ENCODE data around the gene C6orf89. TPM values are rescaled to one million over a fixed set of nuclear protein-coding genes. Genes with fewer than 3 reads are reported as not detected.

C6orf89 gene
- total and polyA plus RNA-seq, 4 donors: 42.6 to 69.5 (median 50.4) TPM

- no peak overlapping the region for H3K4me3 ChIP-seq (ENCODE audit: low read depth, low read length)
- no peaks in the 10 kb centered on the region for H3K9me3 ChIP-seq (ENCODE audit: control insufficient read depth, insufficient read depth, low read length)
- WGBS (ENCODE audit: insufficient coverage): 100% methylated on average over 3 of the region's 4 CpGs
- no peaks in the 10 kb centered on the region for H3K27me3 ChIP-seq (ENCODE audit: control insufficient read depth, insufficient read depth, low read length)
- peaks cover 55% of the 10 kb centered on the region for H3K36me3 ChIP-seq (ENCODE audit: control insufficient read depth, insufficient read depth, low read length)
- no peak for DNase-seq (ENCODE audit: low read depth in 4 of 6, low spot score in 6 of 6)
- peak overlapping the region; percentile 65 for H3K27ac ChIP-seq (ENCODE audit: low read depth, low read length)
- peaks cover 3% of the 10 kb centered on the region for H3K4me1 ChIP-seq (ENCODE audit: control insufficient read depth, insufficient read depth, low read length)
These were observed 29.8 kb downstream of the C6orf89 start for GRCh38 chr6:36915599-36915998.

GRCh38 chr6:36916126-36916525 is 30.4 kb downstream of the C6orf89 start:
- Histone ChIP-seq H3K9me3 (ENCODE audit: control insufficient read depth, insufficient read depth, low read length) (no peaks in the 10 kb centered on the region), H3K4me3 (ENCODE audit: low read depth, low read length) (no peak overlapping the region), H3K36me3 (ENCODE audit: control insufficient read depth, insufficient read depth, low read length) (peaks cover 58% of the 10 kb centered on the region), H3K4me1 (ENCODE audit: control insufficient read depth, insufficient read depth, low read length) (peaks cover 3% of the 10 kb centered on the region), H3K27me3 (ENCODE audit: control insufficient read depth, insufficient read depth, low read length) (no peaks in the 10 kb centered on the region), H3K27ac (ENCODE audit: low read depth, low read length) (peak overlapping the region; percentile 65)
- no peak for DNase-seq (ENCODE audit: low read depth in 4 of 6, low spot score in 6 of 6)
- WGBS (ENCODE audit: insufficient coverage): 88% methylated on average over 1 of the region's 2 CpGs

- peak overlapping the region; percentile 76 for H3K27ac ChIP-seq (ENCODE audit: low read depth, low read length)
These were observed 31.9 kb downstream of the C6orf89 start for GRCh38 chr6:36917541-36918193.

GRCh38 chr6:36920049-36920448 is 34.3 kb downstream of the C6orf89 start:
- H3K36me3 ChIP-seq (ENCODE audit: control insufficient read depth, insufficient read depth, low read length): peaks cover 57% of the 10 kb centered on the region
- no peak overlapping the region for H3K27ac ChIP-seq (ENCODE audit: low read depth, low read length)
- no peaks in the 10 kb centered on the region for H3K9me3 ChIP-seq (ENCODE audit: control insufficient read depth, insufficient read depth, low read length)
- no peaks in the 10 kb centered on the region for H3K27me3 ChIP-seq (ENCODE audit: control insufficient read depth, insufficient read depth, low read length)
- no peak overlapping the region for H3K4me3 ChIP-seq (ENCODE audit: low read depth, low read length)
- 91% methylated on average over 3 of the region's 4 CpGs for WGBS (ENCODE audit: insufficient coverage)
- peaks cover 6% of the 10 kb centered on the region for H3K4me1 ChIP-seq (ENCODE audit: control insufficient read depth, insufficient read depth, low read length)
- DNase-seq (ENCODE audit: low read depth in 4 of 6, low spot score in 6 of 6): no peak

More at GRCh38 chr6:36917541-36918193, 31.9 kb downstream of the C6orf89 start:
- no peaks in the 10 kb centered on the region for H3K9me3 ChIP-seq (ENCODE audit: control insufficient read depth, insufficient read depth, low read length)
- H3K36me3 ChIP-seq (ENCODE audit: control insufficient read depth, insufficient read depth, low read length): peaks cover 59% of the 10 kb centered on the region
- DNase-seq (ENCODE audit: low read depth in 4 of 6, low spot score in 6 of 6): no peak
- WGBS (ENCODE audit: insufficient coverage): 90% methylated on average over 4 of the region's 10 CpGs
- H3K4me1 ChIP-seq (ENCODE audit: control insufficient read depth, insufficient read depth, low read length): peaks cover 3% of the 10 kb centered on the region
- no peaks in the 10 kb centered on the region for H3K27me3 ChIP-seq (ENCODE audit: control insufficient read depth, insufficient read depth, low read length)
- H3K4me3 ChIP-seq (ENCODE audit: low read depth, low read length): no peak overlapping the region

GRCh38 chr6:36920546-36920945 is 34.8 kb downstream of the C6orf89 start:
- no CpG with 5 or more reads among the region's 5 CpGs for WGBS (ENCODE audit: insufficient coverage)
- Histone ChIP-seq H3K36me3 (ENCODE audit: control insufficient read depth, insufficient read depth, low read length) (peaks cover 52% of the 10 kb centered on the region), H3K4me3 (ENCODE audit: low read depth, low read length) (no peak overlapping the region), H3K27ac (ENCODE audit: low read depth, low read length) (no peak overlapping the region), H3K27me3 (ENCODE audit: control insufficient read depth, insufficient read depth, low read length) (no peaks in the 10 kb centered on the region), H3K4me1 (ENCODE audit: control insufficient read depth, insufficient read depth, low read length) (peaks cover 6% of the 10 kb centered on the region), H3K9me3 (ENCODE audit: control insufficient read depth, insufficient read depth, low read length) (no peaks in the 10 kb centered on the region)
- no peak for DNase-seq (ENCODE audit: low read depth in 4 of 6, low spot score in 6 of 6)

GRCh38 chr6:36924131-36924530 is 38.4 kb downstream of the C6orf89 start:
- Histone ChIP-seq H3K27ac (ENCODE audit: low read depth, low read length) (peak overlapping the region; percentile 61), H3K27me3 (ENCODE audit: control insufficient read depth, insufficient read depth, low read length) (no peaks in the 10 kb centered on the region), H3K36me3 (ENCODE audit: control insufficient read depth, insufficient read depth, low read length) (peaks cover 34% of the 10 kb centered on the region), H3K9me3 (ENCODE audit: control insufficient read depth, insufficient read depth, low read length) (no peaks in the 10 kb centered on the region), H3K4me3 (ENCODE audit: low read depth, low read length) (no peak overlapping the region), H3K4me1 (ENCODE audit: control insufficient read depth, insufficient read depth, low read length) (peaks cover 6% of the 10 kb centered on the region)
- 77% methylated on average over 4 of the region's 4 CpGs for WGBS (ENCODE audit: insufficient coverage)
- DNase-seq (ENCODE audit: low read depth in 4 of 6, low spot score in 6 of 6): no peak

GRCh38 chr6:36924778-36925374 is 39.1 kb downstream of the C6orf89 start:
- no peak for DNase-seq (ENCODE audit: low read depth in 4 of 6, low spot score in 6 of 6)
- Histone ChIP-seq H3K9me3 (ENCODE audit: control insufficient read depth, insufficient read depth, low read length) (no peaks in the 10 kb centered on the region), H3K36me3 (ENCODE audit: control insufficient read depth, insufficient read depth, low read length) (peaks cover 31% of the 10 kb centered on the region), H3K27me3 (ENCODE audit: control insufficient read depth, insufficient read depth, low read length) (no peaks in the 10 kb centered on the region), H3K4me3 (ENCODE audit: low read depth, low read length) (no peak overlapping the region), H3K4me1 (ENCODE audit: control insufficient read depth, insufficient read depth, low read length) (peaks cover 6% of the 10 kb centered on the region), H3K27ac (ENCODE audit: low read depth, low read length) (peak overlapping the region; percentile 54)
- WGBS (ENCODE audit: insufficient coverage): 83% methylated on average over 1 of the region's 5 CpGs

GRCh38 chr6:36925809-36926208 is 40.1 kb downstream of the C6orf89 start:
- H3K4me3 ChIP-seq (ENCODE audit: low read depth, low read length): no peak overlapping the region
- no peaks in the 10 kb centered on the region for H3K27me3 ChIP-seq (ENCODE audit: control insufficient read depth, insufficient read depth, low read length)
- 100% methylated on average over 2 of the region's 4 CpGs for WGBS (ENCODE audit: insufficient coverage)
- no peaks in the 10 kb centered on the region for H3K9me3 ChIP-seq (ENCODE audit: control insufficient read depth, insufficient read depth, low read length)
- H3K27ac ChIP-seq (ENCODE audit: low read depth, low read length): peak overlapping the region; percentile 54
- H3K4me1 ChIP-seq (ENCODE audit: control insufficient read depth, insufficient read depth, low read length): peaks cover 6% of the 10 kb centered on the region
- no peak for DNase-seq (ENCODE audit: low read depth in 4 of 6, low spot score in 6 of 6)
- peaks cover 28% of the 10 kb centered on the region for H3K36me3 ChIP-seq (ENCODE audit: control insufficient read depth, insufficient read depth, low read length)

- H3K4me3 ChIP-seq (ENCODE audit: low read depth, low read length): no peak overlapping the region
- H3K27me3 ChIP-seq (ENCODE audit: control insufficient read depth, insufficient read depth, low read length): no peaks in the 10 kb centered on the region
- peak overlapping the region; percentile 72 for H3K27ac ChIP-seq (ENCODE audit: low read depth, low read length)
- peaks cover 20% of the 10 kb centered on the region for H3K36me3 ChIP-seq (ENCODE audit: control insufficient read depth, insufficient read depth, low read length)
- H3K4me1 ChIP-seq (ENCODE audit: control insufficient read depth, insufficient read depth, low read length): peaks cover 6% of the 10 kb centered on the region
- peak in 1 of 6 donors; percentile 53 for DNase-seq (ENCODE audit: low read depth in 4 of 6, low spot score in 6 of 6)
- WGBS (ENCODE audit: insufficient coverage): 80% methylated on average over 4 of the region's 10 CpGs
- no peaks in the 10 kb centered on the region for H3K9me3 ChIP-seq (ENCODE audit: control insufficient read depth, insufficient read depth, low read length)
These were observed 41.2 kb downstream of the C6orf89 start for GRCh38 chr6:36926708-36927513.
